SU-DHL-6 (cell line): ENCODE results near the gene RHCG.

Experiments used
- H2AFZ ChIP-seq: fragments of 200-600 bp; sonication (generic); 2 replicates; pipeline ENCODE4 v1.6.1; 2014; ENCODE audit warnings: low read depth, mild to moderate bottlenecking, moderate library complexity, mixed read lengths, antibody characterized with exemption, low read length; ENCODE audit not compliant: severe bottlenecking
- H3F3A ChIP-seq: fragments of 200-600 bp; shearing (Covaris generic); 2 replicates; pipeline ENCODE4 v1.6.0; 2016; ENCODE audit warnings: antibody characterized with exemption, mild to moderate bottlenecking; ENCODE audit not compliant: insufficient read depth
- H3K27ac ChIP-seq: fragments of 200-600 bp; sonication (generic); 2 replicates; pipeline ENCODE4 v1.5.1; 2016; ENCODE audit warnings: low read depth, mild to moderate bottlenecking, low read length, moderate library complexity, mixed read lengths
- H3K27me3 ChIP-seq: fragments of 200-600 bp; sonication (generic), shearing (Covaris generic); 2 replicates; pipeline ENCODE4 v1.6.0; 2014; ENCODE audit warnings: mild to moderate bottlenecking, low read length
- H3K36me3 ChIP-seq: fragments of 200-600 bp; sonication (generic); 2 replicates; pipeline ENCODE4 v1.6.1; 2014; ENCODE audit warnings: mild to moderate bottlenecking, low read length, mixed read lengths
- H3K4me2 ChIP-seq: fragments of 300-600, 200-600 bp; shearing (Covaris generic), sonication (generic); 2 replicates; pipeline ENCODE4 v1.6.0; 2014; ENCODE audit warnings: low read length, low read depth, mild to moderate bottlenecking; ENCODE audit not compliant: poor library complexity, severe bottlenecking
- H3K4me3 ChIP-seq: fragments of 200-600 bp; sonication (generic); 2 replicates; pipeline ENCODE4 v1.5.1; 2014; ENCODE audit warnings: antibody characterized with exemption, low read length, mild to moderate bottlenecking, mixed read lengths; ENCODE audit not compliant: insufficient read depth, poor library complexity, severe bottlenecking
- H3K79me2 ChIP-seq: fragments of 200-600 bp; sonication (generic); 2 replicates; pipeline ENCODE4 v1.6.1; 2014; ENCODE audit warnings: mild to moderate bottlenecking, low read length, moderate library complexity; ENCODE audit not compliant: insufficient read depth
- H3K9ac ChIP-seq: fragments of 200-600 bp; sonication (generic); 2 replicates; pipeline ENCODE4 v1.7.0; 2014; ENCODE audit warnings: mild to moderate bottlenecking, low read length
- H3K9me2 ChIP-seq: fragments of 200-600 bp; sonication (generic); replicated peaks from 2 replicates; pipeline ENCODE4 v1.6.1; 2014; ENCODE audit warnings: low read length; ENCODE audit not compliant: insufficient read depth
- H3K9me3 ChIP-seq: fragments of 200-600 bp; sonication (generic); 2 replicates; pipeline ENCODE4 v1.6.1; 2014; ENCODE audit warnings: low read length, mixed read lengths; ENCODE audit not compliant: insufficient read depth
- H4K20me1 ChIP-seq: fragments of 200-600 bp; sonication (generic); 2 replicates; pipeline ENCODE4 v1.6.1; 2014; ENCODE audit warnings: low read depth, mild to moderate bottlenecking, antibody characterized with exemption, low read length, moderate library complexity, mixed read lengths
- EZH2phosphoT487 ChIP-seq: fragments of 200-600 bp; sonication (generic), shearing (Covaris generic); conservative IDR thresholded peaks from 2 replicates; pipeline ENCODE4 v1.6.1; 2018; ENCODE audit warnings: mild to moderate bottlenecking, antibody characterized with exemption, low read length, moderate library complexity, mixed read lengths
- TF ChIP-seq, protein P1 (sequence below): fragments of 200-600 bp; sonication (generic); IDR thresholded peaks from one replicate; pipeline ENCODE4 v1.5.1; 2017; ENCODE audit warnings: antibody characterized with exemption, mild to moderate bottlenecking, low read length, moderate library complexity; ENCODE audit not compliant: insufficient read depth, poor library complexity, severe bottlenecking

The RHCG gene

DNA sequence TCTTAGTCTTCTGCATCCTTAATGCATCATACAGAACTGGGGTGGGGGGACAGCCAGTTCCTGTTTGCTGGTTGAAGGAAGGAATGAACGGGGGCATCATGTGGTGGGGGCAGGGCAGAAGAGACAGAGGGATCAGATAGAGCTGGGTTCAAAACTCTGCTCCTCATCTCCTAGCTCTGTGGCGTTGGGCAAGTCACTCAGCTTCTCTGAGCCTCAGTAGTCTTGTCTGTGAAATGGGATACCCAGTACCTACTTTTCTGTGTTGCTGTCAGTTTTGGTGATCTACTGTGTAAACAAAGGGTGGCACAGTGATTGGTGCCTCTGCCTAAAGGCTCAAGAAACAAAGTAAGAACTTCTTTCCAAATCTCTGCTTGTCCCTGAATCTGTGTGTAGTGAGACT, 36.3 kb downstream of the RHCG start:
- H3K4me2 ChIP-seq = no peak overlapping the region
- H3F3A ChIP-seq = no peaks in the 10 kb centered on the region
- no peaks in the 10 kb centered on the region for H3K9me3 ChIP-seq
- no peaks in the 10 kb centered on the region for H3K36me3 ChIP-seq
- no peak overlapping the region for H3K4me3 ChIP-seq
- no peak overlapping the region for H2AFZ ChIP-seq
- no peaks in the 10 kb centered on the region for H3K27me3 ChIP-seq
- H3K27ac ChIP-seq = no peak overlapping the region
- H3K79me2 ChIP-seq = no peaks in the 10 kb centered on the region
- no peaks in the 10 kb centered on the region for H3K9me2 ChIP-seq
- no peaks in the 10 kb centered on the region for H4K20me1 ChIP-seq
- TF ChIP-seq EZH2phosphoT487 = no peak
- TF ChIP-seq, protein P1, sequence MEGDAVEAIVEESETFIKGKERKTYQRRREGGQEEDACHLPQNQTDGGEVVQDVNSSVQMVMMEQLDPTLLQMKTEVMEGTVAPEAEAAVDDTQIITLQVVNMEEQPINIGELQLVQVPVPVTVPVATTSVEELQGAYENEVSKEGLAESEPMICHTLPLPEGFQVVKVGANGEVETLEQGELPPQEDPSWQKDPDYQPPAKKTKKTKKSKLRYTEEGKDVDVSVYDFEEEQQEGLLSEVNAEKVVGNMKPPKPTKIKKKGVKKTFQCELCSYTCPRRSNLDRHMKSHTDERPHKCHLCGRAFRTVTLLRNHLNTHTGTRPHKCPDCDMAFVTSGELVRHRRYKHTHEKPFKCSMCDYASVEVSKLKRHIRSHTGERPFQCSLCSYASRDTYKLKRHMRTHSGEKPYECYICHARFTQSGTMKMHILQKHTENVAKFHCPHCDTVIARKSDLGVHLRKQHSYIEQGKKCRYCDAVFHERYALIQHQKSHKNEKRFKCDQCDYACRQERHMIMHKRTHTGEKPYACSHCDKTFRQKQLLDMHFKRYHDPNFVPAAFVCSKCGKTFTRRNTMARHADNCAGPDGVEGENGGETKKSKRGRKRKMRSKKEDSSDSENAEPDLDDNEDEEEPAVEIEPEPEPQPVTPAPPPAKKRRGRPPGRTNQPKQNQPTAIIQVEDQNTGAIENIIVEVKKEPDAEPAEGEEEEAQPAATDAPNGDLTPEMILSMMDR = no peak
- H3K9ac ChIP-seq = no peak overlapping the region

DNA sequence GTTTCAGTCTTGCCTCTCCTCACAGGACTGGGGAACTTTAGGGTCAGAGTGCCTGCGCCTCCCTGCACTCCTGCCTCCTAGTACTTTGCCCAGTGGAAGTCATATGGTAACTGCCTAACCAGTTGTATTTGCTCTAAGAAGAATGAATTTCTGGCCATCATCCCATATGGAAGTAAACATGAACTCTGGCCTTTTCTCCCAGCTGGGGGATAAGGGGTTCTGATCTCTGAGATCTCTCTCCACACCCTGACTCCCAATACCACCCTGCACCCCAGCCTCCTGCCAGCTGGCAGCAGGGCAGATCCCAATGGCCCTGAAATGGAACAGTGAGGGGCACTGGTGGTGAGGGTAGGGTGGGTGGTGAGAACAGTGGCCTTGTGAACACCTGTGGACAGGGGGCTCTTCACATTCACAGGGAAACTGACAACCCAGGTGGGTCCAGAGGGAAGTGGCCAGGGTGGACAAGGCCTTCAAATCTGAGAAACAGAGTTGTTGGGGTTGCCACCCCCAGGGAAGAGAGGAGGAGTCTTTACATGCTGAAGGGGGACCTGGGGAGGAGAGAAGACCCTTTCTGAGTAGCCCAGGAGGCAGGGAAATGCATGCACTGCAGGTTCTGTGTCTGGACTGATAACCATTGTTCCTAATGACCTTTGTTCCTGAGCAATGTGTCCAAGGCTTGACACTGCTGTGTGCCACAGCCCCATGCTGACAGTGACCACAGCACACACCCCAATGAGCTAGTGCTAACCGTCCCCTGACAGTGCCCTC, 36.9 kb downstream of the RHCG start:
- H3K4me2 ChIP-seq = no peak overlapping the region
- H3K27ac ChIP-seq = no peak overlapping the region
- H3F3A ChIP-seq = no peaks in the 10 kb centered on the region
- no peak overlapping the region for H3K4me3 ChIP-seq
- no peaks in the 10 kb centered on the region for H3K36me3 ChIP-seq
- TF ChIP-seq, protein P1 = no peak
- no peak for TF ChIP-seq EZH2phosphoT487
- H4K20me1 ChIP-seq = no peaks in the 10 kb centered on the region
- no peaks in the 10 kb centered on the region for H3K9me3 ChIP-seq
- no peaks in the 10 kb centered on the region for H3K79me2 ChIP-seq
- no peaks in the 10 kb centered on the region for H3K9me2 ChIP-seq
- H3K27me3 ChIP-seq = no peaks in the 10 kb centered on the region
- H2AFZ ChIP-seq = no peak overlapping the region
- no peak overlapping the region for H3K9ac ChIP-seq

DNA sequence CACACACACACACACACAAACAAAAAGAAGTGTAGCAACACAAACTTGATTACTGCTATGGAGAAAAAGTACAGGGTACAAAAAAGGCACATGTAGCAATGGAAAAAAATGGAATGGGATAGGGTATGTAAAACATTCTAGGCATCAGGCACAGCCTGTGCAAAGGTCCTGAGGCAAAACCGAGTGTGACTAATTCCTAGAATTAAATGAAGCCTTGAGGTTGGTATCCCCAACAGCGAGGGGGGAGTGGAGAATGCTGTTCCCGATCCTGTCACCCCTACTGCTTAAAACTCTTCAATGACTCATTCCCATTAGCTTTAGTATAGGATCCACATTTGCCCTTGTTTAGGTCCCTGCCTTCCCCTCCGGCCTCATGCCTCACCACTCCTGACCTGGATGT, 37.9 kb downstream of the RHCG start:
- Histone ChIP-seq H3K27me3 (no peaks in the 10 kb centered on the region), H3K9me3 (no peaks in the 10 kb centered on the region), H3K9me2 (no peaks in the 10 kb centered on the region), H3K79me2 (no peaks in the 10 kb centered on the region), H3K27ac (no peak overlapping the region), H3K4me2 (no peak overlapping the region), H3K4me3 (no peak overlapping the region), H2AFZ (no peak overlapping the region), H3K36me3 (no peaks in the 10 kb centered on the region), H3K9ac (no peak overlapping the region), H4K20me1 (no peaks in the 10 kb centered on the region), H3F3A (no peaks in the 10 kb centered on the region)
- TF ChIP-seq EZH2phosphoT487 = no peak
- TF ChIP-seq, protein P1 = no peak
